GM23338 (cell line): ENCODE measurements around the gene KCTD21. TPM values are rescaled to one million over a fixed set of nuclear protein-coding genes. Genes with fewer than 3 reads are reported as not detected.

ENCODE experiments used
- ATAC-seq: fragments of 200-7000 bp; cut with Tn5 transposase; 3 replicates; pipeline ENCODE4 v1.9.1; 2020
- DNase-seq: peaks from one replicate; pipeline ENCODE4 v3.0.0-alpha.2; 2015; ENCODE audit warnings: low spot score
- H2AFZ ChIP-seq: fragments of 200-600 bp; sonication (generic); 2 replicates; pipeline ENCODE4 v1.8.0; 2016; ENCODE audit warnings: antibody characterized with exemption, mild to moderate bottlenecking, moderate library complexity
- H3F3A ChIP-seq: fragments of 200-600 bp; sonication (generic); replicated peaks from 2 replicates; pipeline ENCODE4 v1.8.0; 2017; ENCODE audit warnings: antibody characterized with exemption, mixed run types, low read depth
- H3K27ac ChIP-seq: fragments of 200-600 bp; sonication (generic); 2 replicates; pipeline ENCODE4 v1.6.1; 2016; ENCODE audit warnings: low read depth
- H3K27me3 ChIP-seq: fragments of 200-600 bp; sonication (generic); 2 replicates; pipeline ENCODE4 v1.8.0; 2016; ENCODE audit warnings: mild to moderate bottlenecking, mixed run types, moderate library complexity; ENCODE audit not compliant: insufficient read depth
- H3K36me3 ChIP-seq: fragments of 200-600 bp; sonication (generic); 2 replicates; pipeline ENCODE4 v1.8.0; 2016; ENCODE audit warnings: mild to moderate bottlenecking; ENCODE audit not compliant: insufficient read depth
- H3K4me1 ChIP-seq: fragments of 200-600 bp; sonication (generic); 2 replicates; pipeline ENCODE4 v1.8.0; 2016; ENCODE audit warnings: mild to moderate bottlenecking, moderate library complexity; ENCODE audit not compliant: insufficient read depth
- H3K4me2 ChIP-seq: fragments of 200-600 bp; sonication (generic); 2 replicates; pipeline ENCODE4 v1.7.1; 2017; ENCODE audit warnings: mixed run types
- H3K4me3 ChIP-seq: fragments of 200-600 bp; sonication (generic); 2 replicates; pipeline ENCODE4 v1.6.1; 2016; ENCODE audit warnings: mixed run types
- H3K79me2 ChIP-seq: fragments of 200-600 bp; sonication (generic); replicated peaks from 2 replicates; pipeline ENCODE4 v1.8.0; 2017; ENCODE audit warnings: mild to moderate bottlenecking; ENCODE audit not compliant: insufficient read depth
- H3K9me2 ChIP-seq: fragments of 200-600 bp; sonication (generic); 2 replicates; pipeline ENCODE4 v1.8.0; 2017; ENCODE audit not compliant: insufficient read depth
- H4K20me1 ChIP-seq: fragments of 200-600 bp; sonication (generic); replicated peaks from 2 replicates; pipeline ENCODE4 v1.8.0; 2017; ENCODE audit warnings: mild to moderate bottlenecking; ENCODE audit not compliant: insufficient read depth
- H3K27ac Mint-ChIP-seq: 2 replicates; pipeline ENCODE4 v1.8.0; 2020; ENCODE audit warnings: inconsistent platforms, mild to moderate bottlenecking, moderate library complexity, mixed read lengths
- H3K27me3 Mint-ChIP-seq: 3 replicates; pipeline ENCODE4 v1.8.0; 2022; ENCODE audit warnings: low read depth, mild to moderate bottlenecking, moderate library complexity, mixed read lengths, inconsistent platforms; ENCODE audit not compliant: insufficient read depth, poor library complexity
- H3K36me3 Mint-ChIP-seq: 3 replicates; pipeline ENCODE4 v1.8.0; 2021; ENCODE audit warnings: low read depth, mild to moderate bottlenecking, inconsistent platforms, moderate library complexity, mixed read lengths
- H3K4me1 Mint-ChIP-seq: 3 replicates; pipeline ENCODE4 v1.8.0; 2020; ENCODE audit warnings: mild to moderate bottlenecking, inconsistent platforms, mixed read lengths
- H3K4me3 Mint-ChIP-seq: 3 replicates; pipeline ENCODE4 v1.8.0; 2021; ENCODE audit warnings: moderate library complexity, mild to moderate bottlenecking, inconsistent platforms, mixed read lengths
- H3K9me3 Mint-ChIP-seq: 3 replicates; pipeline ENCODE4 v1.8.0; 2020; ENCODE audit warnings: moderate library complexity, mild to moderate bottlenecking, inconsistent platforms, mixed read lengths
- EZH2phosphoT487 ChIP-seq: fragments of 200-600 bp; sonication (generic); IDR thresholded peaks from one replicate; pipeline ENCODE4 v1.8.1; 2018; ENCODE audit warnings: antibody characterized with exemption; ENCODE audit not compliant: unreplicated experiment
- JUNB ChIP-seq: IDR thresholded peaks from one replicate; pipeline ENCODE4 v1.6.1; 2016; ENCODE audit warnings: antibody characterized with exemption; ENCODE audit not compliant: unreplicated experiment
- STAT1 ChIP-seq: IDR thresholded peaks from one replicate; pipeline ENCODE4 v1.6.1; 2016; ENCODE audit warnings: antibody characterized with exemption; ENCODE audit not compliant: unreplicated experiment
- polyA plus RNA-seq: library from polyadenylated mRNA; unstranded; fragments of >200 nt; fragmentation: Nextera tagmentation; extraction: Ambion mirVana; gene quantifications from 2 replicates; pipeline ENCODE4 v1.2.1, GENCODE V29; 2016
- total RNA-seq: library from RNA; depleted of rRNA; stranded (reverse); fragments of >200 nt; shearing (Covaris generic); gene quantifications from 2 replicates; pipeline ENCODE4 v1.2.3, GENCODE V29; 2014
- TF ChIP-seq, protein P1 (sequence below): fragments of 250-450 bp; sonication (Bioruptor Pico); IDR thresholded peaks from 2 replicates; pipeline ENCODE4 v1.5.0; 2020; ENCODE audit warnings: mild to moderate bottlenecking, moderate library complexity
- TF ChIP-seq, protein P2 (sequence below): IDR thresholded peaks from one replicate; pipeline ENCODE4 v1.6.1; 2018; ENCODE audit warnings: antibody characterized with exemption; ENCODE audit not compliant: unreplicated experiment

The KCTD21 gene
- total and polyA plus RNA-seq, 2 experiments from 2014 or later: 1.0 to 3.7 TPM

DNA sequence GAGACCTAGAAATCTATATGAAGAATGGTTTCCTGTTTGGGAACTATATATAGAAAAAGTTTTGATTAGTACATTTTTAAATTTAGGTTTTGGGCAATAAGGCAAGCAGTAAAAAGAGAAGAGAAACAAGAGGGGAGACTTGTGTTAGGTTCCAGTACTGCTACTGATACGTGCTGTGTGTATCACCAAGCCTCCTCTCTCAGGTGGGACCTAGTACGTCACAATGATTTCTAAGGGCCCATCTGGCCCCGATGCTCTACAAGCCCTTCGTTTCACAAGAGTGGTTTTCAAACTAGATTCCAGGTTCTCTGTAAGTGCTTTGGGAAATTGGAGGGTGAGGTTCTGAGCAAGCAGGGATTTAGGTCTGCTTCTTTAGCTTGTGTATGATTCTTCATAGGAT, 39.5 kb upstream of the KCTD21 start (continued):
- TF ChIP-seq, protein P1, sequence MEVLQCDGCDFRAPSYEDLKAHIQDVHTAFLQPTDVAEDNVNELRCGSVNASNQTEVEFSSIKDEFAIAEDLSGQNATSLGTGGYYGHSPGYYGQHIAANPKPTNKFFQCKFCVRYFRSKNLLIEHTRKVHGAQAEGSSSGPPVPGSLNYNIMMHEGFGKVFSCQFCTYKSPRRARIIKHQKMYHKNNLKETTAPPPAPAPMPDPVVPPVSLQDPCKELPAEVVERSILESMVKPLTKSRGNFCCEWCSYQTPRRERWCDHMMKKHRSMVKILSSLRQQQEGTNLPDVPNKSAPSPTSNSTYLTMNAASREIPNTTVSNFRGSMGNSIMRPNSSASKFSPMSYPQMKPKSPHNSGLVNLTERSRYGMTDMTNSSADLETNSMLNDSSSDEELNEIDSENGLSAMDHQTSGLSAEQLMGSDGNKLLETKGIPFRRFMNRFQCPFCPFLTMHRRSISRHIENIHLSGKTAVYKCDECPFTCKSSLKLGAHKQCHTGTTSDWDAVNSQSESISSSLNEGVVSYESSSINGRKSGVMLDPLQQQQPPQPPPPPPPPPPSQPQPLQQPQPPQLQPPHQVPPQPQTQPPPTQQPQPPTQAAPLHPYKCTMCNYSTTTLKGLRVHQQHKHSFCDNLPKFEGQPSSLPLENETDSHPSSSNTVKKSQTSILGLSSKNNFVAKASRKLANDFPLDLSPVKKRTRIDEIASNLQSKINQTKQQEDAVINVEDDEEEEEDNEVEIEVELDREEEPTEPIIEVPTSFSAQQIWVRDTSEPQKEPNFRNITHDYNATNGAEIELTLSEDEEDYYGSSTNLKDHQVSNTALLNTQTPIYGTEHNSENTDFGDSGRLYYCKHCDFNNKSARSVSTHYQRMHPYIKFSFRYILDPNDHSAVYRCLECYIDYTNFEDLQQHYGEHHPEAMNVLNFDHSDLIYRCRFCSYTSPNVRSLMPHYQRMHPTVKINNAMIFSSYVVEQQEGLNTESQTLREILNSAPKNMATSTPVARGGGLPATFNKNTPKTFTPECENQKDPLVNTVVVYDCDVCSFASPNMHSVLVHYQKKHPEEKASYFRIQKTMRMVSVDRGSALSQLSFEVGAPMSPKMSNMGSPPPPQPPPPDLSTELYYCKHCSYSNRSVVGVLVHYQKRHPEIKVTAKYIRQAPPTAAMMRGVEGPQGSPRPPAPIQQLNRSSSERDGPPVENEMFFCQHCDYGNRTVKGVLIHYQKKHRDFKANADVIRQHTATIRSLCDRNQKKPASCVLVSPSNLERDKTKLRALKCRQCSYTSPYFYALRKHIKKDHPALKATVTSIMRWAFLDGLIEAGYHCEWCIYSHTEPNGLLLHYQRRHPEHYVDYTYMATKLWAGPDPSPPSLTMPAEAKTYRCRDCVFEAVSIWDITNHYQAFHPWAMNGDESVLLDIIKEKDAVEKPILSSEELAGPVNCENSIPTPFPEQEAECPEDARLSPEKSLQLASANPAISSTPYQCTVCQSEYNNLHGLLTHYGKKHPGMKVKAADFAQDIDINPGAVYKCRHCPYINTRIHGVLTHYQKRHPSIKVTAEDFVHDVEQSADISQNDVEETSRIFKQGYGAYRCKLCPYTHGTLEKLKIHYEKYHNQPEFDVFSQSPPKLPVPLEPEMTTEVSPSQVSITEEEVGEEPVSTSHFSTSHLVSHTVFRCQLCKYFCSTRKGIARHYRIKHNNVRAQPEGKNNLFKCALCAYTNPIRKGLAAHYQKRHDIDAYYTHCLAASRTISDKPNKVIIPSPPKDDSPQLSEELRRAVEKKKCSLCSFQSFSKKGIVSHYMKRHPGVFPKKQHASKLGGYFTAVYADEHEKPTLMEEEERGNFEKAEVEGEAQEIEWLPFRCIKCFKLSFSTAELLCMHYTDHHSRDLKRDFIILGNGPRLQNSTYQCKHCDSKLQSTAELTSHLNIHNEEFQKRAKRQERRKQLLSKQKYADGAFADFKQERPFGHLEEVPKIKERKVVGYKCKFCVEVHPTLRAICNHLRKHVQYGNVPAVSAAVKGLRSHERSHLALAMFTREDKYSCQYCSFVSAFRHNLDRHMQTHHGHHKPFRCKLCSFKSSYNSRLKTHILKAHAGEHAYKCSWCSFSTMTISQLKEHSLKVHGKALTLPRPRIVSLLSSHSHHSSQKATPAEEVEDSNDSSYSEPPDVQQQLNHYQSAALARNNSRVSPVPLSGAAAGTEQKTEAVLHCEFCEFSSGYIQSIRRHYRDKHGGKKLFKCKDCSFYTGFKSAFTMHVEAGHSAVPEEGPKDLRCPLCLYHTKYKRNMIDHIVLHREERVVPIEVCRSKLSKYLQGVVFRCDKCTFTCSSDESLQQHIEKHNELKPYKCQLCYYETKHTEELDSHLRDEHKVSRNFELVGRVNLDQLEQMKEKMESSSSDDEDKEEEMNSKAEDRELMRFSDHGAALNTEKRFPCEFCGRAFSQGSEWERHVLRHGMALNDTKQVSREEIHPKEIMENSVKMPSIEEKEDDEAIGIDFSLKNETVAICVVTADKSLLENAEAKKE: no peak
- no peak for TF ChIP-seq JUNB
- TF ChIP-seq STAT1: no peak

DNA sequence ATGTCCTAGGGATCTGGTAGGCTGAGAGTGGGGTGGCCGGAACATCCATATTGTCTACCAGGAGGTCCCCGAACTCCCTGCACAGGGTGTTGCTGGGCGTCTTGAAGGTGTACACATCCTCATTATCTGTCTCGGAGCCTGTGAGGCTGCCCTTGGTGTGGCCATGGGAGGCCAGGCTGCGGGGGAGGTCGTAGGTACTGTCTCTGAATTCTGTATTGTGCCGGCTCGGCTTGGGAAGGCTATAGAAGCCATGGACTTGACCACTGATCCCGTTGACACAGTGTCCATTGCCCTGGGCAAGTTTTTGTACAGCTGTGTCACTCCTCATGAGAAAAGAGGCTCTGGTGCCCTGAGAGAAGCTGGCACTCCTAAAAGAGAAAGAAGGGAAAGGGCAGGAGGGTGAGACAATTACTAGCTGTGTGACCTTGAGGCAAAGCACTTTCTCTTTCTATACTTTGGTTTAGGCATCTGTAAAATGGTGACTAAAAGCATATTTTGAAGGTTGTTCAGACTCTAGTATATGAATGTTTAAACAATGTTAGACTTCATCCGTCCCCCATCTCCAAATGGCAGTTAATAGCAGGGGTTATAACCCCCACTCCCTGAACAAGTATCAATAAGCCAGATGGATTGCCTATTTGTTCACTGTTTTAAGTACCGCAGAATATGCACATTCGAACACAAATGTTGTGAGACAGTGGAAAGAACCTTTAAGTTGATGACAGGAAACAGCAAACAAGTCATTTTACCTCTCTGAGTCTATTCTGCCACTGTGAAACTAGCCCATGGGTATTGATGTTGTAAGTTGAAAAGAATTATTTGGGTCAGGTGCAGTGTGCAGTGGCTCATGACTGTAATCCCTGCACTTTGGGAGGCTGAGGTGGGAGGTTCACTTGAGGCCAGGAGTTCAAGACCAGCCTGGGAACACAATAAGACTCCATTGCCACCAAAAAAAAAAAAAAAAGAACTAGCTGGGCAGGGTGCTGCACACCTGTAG, 38.6 kb upstream of the KCTD21 start:
- H3K4me2 ChIP-seq: no peak overlapping the region
- H3K36me3 ChIP-seq: no peaks in the 10 kb centered on the region
- H2AFZ ChIP-seq: no peak overlapping the region
- no peaks in the 10 kb centered on the region for H4K20me1 ChIP-seq
- Mint-ChIP-seq H3K27ac (no peak overlapping the region), H3K27me3 (peaks cover 4% of the 10 kb centered on the region), H3K4me1 (no peaks in the 10 kb centered on the region), H3K9me3 (no peaks in the 10 kb centered on the region), H3K36me3 (peaks cover 2% of the 10 kb centered on the region; the same call in 1 of the 3 replicates), H3K4me3 (no peak overlapping the region)
- H3K9me2 ChIP-seq: no peaks in the 10 kb centered on the region
- no peak overlapping the region for H3K27ac ChIP-seq
- ATAC-seq (no peak), DNase-seq (no peak)
- H3K27me3 ChIP-seq: no peaks in the 10 kb centered on the region
- H3F3A ChIP-seq: no peaks in the 10 kb centered on the region
- H3K4me1 ChIP-seq: no peaks in the 10 kb centered on the region
- H3K79me2 ChIP-seq: no peaks in the 10 kb centered on the region
- H3K4me3 ChIP-seq: no peak overlapping the region
- no peak for TF ChIP-seq STAT1
- no peak for TF ChIP-seq EZH2phosphoT487
- TF ChIP-seq, protein P2, sequence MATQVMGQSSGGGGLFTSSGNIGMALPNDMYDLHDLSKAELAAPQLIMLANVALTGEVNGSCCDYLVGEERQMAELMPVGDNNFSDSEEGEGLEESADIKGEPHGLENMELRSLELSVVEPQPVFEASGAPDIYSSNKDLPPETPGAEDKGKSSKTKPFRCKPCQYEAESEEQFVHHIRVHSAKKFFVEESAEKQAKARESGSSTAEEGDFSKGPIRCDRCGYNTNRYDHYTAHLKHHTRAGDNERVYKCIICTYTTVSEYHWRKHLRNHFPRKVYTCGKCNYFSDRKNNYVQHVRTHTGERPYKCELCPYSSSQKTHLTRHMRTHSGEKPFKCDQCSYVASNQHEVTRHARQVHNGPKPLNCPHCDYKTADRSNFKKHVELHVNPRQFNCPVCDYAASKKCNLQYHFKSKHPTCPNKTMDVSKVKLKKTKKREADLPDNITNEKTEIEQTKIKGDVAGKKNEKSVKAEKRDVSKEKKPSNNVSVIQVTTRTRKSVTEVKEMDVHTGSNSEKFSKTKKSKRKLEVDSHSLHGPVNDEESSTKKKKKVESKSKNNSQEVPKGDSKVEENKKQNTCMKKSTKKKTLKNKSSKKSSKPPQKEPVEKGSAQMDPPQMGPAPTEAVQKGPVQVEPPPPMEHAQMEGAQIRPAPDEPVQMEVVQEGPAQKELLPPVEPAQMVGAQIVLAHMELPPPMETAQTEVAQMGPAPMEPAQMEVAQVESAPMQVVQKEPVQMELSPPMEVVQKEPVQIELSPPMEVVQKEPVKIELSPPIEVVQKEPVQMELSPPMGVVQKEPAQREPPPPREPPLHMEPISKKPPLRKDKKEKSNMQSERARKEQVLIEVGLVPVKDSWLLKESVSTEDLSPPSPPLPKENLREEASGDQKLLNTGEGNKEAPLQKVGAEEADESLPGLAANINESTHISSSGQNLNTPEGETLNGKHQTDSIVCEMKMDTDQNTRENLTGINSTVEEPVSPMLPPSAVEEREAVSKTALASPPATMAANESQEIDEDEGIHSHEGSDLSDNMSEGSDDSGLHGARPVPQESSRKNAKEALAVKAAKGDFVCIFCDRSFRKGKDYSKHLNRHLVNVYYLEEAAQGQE: no peak
- no peak for TF ChIP-seq JUNB
